B cell (primary cell): ENCODE results near the gene ATXN1. TPM values are rescaled to one million over a fixed set of nuclear protein-coding genes. Genes with fewer than 3 reads are reported as not detected.

Experiments used
- ATAC-seq: fragments of 200-7000 bp; cut with Tn5 transposase; one replicate; pipeline ENCODE4 v1.10.0; 2021; ENCODE audit warnings: low read depth, mild to moderate bottlenecking, moderate number of reproducible peaks, moderate library complexity
- CTCF ChIA-PET: fragments of 350-600 bp; sonication (Branson Sonifier 250); formaldehyde crosslinking; loops from one replicate; lab custom pipeline; 2021; ENCODE audit warnings: antibody characterized with exemption, inconsistent platforms; lab: Charles Lee
- POLR2A ChIA-PET: fragments of 350-600 bp; sonication (Branson Sonifier 250); formaldehyde crosslinking; loops from one replicate; lab custom pipeline; 2021; ENCODE audit warnings: antibody characterized with exemption; lab: Charles Lee
- DNase-seq: peaks from one replicate; pipeline ENCODE4 v3.0.0; 2013
- H2AFZ ChIP-seq: 2 replicates; pipeline ENCODE4 v1.6.1; 2012; ENCODE audit warnings: mild to moderate bottlenecking, low read depth, low read length; ENCODE audit not compliant: insufficient read depth, poor library complexity, severe bottlenecking
- H3K27ac ChIP-seq, 2 donors: 1 replicate in 1 of 2; 2 replicates in 1 of 2; pipeline ENCODE4 v1.5.1; 2012 to 2013; ENCODE audit warnings: low read length in 2 of 2, mild to moderate bottlenecking in 2 of 2, moderate library complexity in 1 of 2
- H3K27me3 ChIP-seq, 4 experiments: fragments of 200-600 bp in 1 of 4; sonication (generic) in 1 of 4; replicated peaks in 1 of 4; 1 replicate in 2 of 4; 2 replicates in 2 of 4; pipeline versions ENCODE4 v1.6.1 to v1.7.0; 2013 to 2016; ENCODE audit warnings: low read length in 3 of 4, mild to moderate bottlenecking in 2 of 4, mixed read lengths in 1 of 4, moderate library complexity in 1 of 4; ENCODE audit not compliant: insufficient read depth in 4 of 4, control insufficient read depth in 3 of 4; ENCODE audit errors: control extremely low read depth in 1 of 4
- H3K36me3 ChIP-seq, 2 experiments: replicated peaks in 1 of 2; 1 replicate in 1 of 2; 2 replicates in 1 of 2; pipeline versions ENCODE4 v1.6.1 to v1.7.1; 2013; ENCODE audit warnings: low read length in 1 of 2; ENCODE audit not compliant: insufficient read depth in 2 of 2, control insufficient read depth in 1 of 2; ENCODE audit errors: control extremely low read depth in 1 of 2, extremely low read depth in 1 of 2
- H3K4me1 ChIP-seq, 2 donors: fragments of 200-600 bp in 1 of 2; sonication (generic) in 1 of 2; 1 replicate in 1 of 2; 2 replicates in 1 of 2; pipeline versions ENCODE4 v1.5.1 to v1.6.1; 2013 to 2017; ENCODE audit warnings: low read length in 2 of 2; ENCODE audit not compliant: control insufficient read depth in 2 of 2, insufficient read depth in 2 of 2
- H3K4me2 ChIP-seq: replicated peaks from 2 replicates; pipeline ENCODE3; 2012; ENCODE audit warnings: mild to moderate bottlenecking, low read depth, low read length; ENCODE audit not compliant: poor library complexity, severe bottlenecking
- H3K4me3 ChIP-seq, 5 experiments: fragments of 200-600 bp in 1 of 5; sonication (generic) in 1 of 5; 1 replicate in 3 of 5; 2 replicates in 2 of 5; pipeline versions ENCODE4 v1.5.1 to v1.7.0; 2011 to 2016; ENCODE audit warnings: low read length in 4 of 5, mild to moderate bottlenecking in 4 of 5, low read depth in 2 of 5, control low read depth in 1 of 5, moderate library complexity in 1 of 5; ENCODE audit not compliant: insufficient read depth in 1 of 5; ENCODE audit errors: control extremely low read depth in 1 of 5, extremely low read depth in 1 of 5
- H3K79me2 ChIP-seq: fragments of 200-600 bp; sonication (generic); one replicate; pipeline ENCODE4 v1.6.0; 2016; ENCODE audit warnings: low read length; ENCODE audit not compliant: control insufficient read depth, insufficient read depth
- H3K9ac ChIP-seq: fragments of 200-600 bp; sonication (generic); 2 replicates; pipeline ENCODE4 v1.6.1; 2017; ENCODE audit warnings: mild to moderate bottlenecking, low read length, moderate library complexity
- H3K9me3 ChIP-seq, 3 donors: one replicate each; pipeline versions ENCODE4 v1.6.1 to v1.7.1; 2013; ENCODE audit warnings: low read length in 2 of 3; ENCODE audit not compliant: control insufficient read depth in 2 of 3, insufficient read depth in 1 of 3; ENCODE audit errors: control extremely low read depth in 1 of 3
- H4K20me1 ChIP-seq: 2 replicates; pipeline ENCODE4 v1.6.0; 2012; ENCODE audit warnings: mild to moderate bottlenecking, low read length; ENCODE audit not compliant: insufficient read depth, control insufficient read depth, poor library complexity, severe bottlenecking
- H3K27ac Mint-ChIP-seq: one replicate; pipeline ENCODE4 v1.8.0; 2021; ENCODE audit warnings: mixed read lengths
- H3K27me3 Mint-ChIP-seq: one replicate; pipeline ENCODE4 v1.8.0; 2021; ENCODE audit warnings: mixed read lengths
- H3K4me1 Mint-ChIP-seq: one replicate; pipeline ENCODE4 v1.8.0; 2021; ENCODE audit warnings: mixed read lengths
- H3K4me3 Mint-ChIP-seq: one replicate; pipeline ENCODE4 v1.8.0; 2021; ENCODE audit warnings: mixed read lengths
- H3K9me3 Mint-ChIP-seq: one replicate; pipeline ENCODE4 v1.8.0; 2022; ENCODE audit warnings: mixed read lengths; ENCODE audit not compliant: insufficient read depth
- CTCF ChIP-seq: fragments of 200-600 bp; IDR thresholded peaks from one replicate; pipeline ENCODE4 v1.8.0; 2022; ENCODE audit warnings: antibody characterized with exemption, mild to moderate bottlenecking
- EZH2 ChIP-seq: IDR thresholded peaks from 2 replicates; pipeline ENCODE4 v1.6.1; 2012; ENCODE audit warnings: borderline replicate concordance, low read depth, mild to moderate bottlenecking, moderate library complexity, low read length; ENCODE audit not compliant: insufficient read depth, poor library complexity, severe bottlenecking
- WGBS: methylation state at CpG from one replicate; pipeline ENCODE4 v1.1.5; 2013; ENCODE audit warnings: missing lambda C conversion rate; ENCODE audit not compliant: insufficient coverage; 5-methylcytosine and 5-hydroxymethylcytosine counted together
- intact Hi-C: fragments of 100-400 bp; cut with micrococcal nuclease; formaldehyde crosslinking; loops from one replicate; pipeline ENCODE4 v1.10.0; 2022
- polyA plus RNA-seq: library from polyadenylated mRNA; depleted of rRNA; stranded (reverse); fragments of >200 nt; gene quantifications from 2 replicates; pipeline ENCODE4 v1.2.3, GENCODE V29; 2012
- total RNA-seq, 2 donors: library from RNA; stranded (reverse); fragments of 120-200 nt in 1 of 2; gene quantifications; 1 replicate in 1 of 2; 2 replicates in 1 of 2; pipeline versions ENCODE4 v1.2.3 to v1.2.4, GENCODE V29; 2013 to 2022

The ATXN1 gene
- total and polyA plus RNA-seq, 2 donors (not counting 1 experiment from before 2014, with no cell fraction given) = 5.7 to 63.8 TPM

- Histone ChIP-seq H3K79me2 (no peaks in the 10 kb centered on the region), H3K4me3 (no peak overlapping the region), H3K4me1 (no peaks in the 10 kb centered on the region), H2AFZ (no peak overlapping the region), H4K20me1 (no peaks in the 10 kb centered on the region), H3K9ac (no peak overlapping the region), H3K36me3 (no peaks in the 10 kb centered on the region), H3K9me3 (peaks cover 0 to 4% (median 0%) of the 10 kb centered on the region in 3 donors), H3K27me3 (no peaks in the 10 kb centered on the region), H3K4me2 (no peak overlapping the region), H3K27ac (no peak overlapping the region)
- Mint-ChIP-seq H3K4me1 (peaks cover 29% of the 10 kb centered on the region), H3K4me3 (no peak overlapping the region), H3K9me3 (no peaks in the 10 kb centered on the region), H3K27ac (no peak overlapping the region), H3K27me3 (no peaks in the 10 kb centered on the region)
- 79% methylated on average over 2 of the region's 8 CpGs for WGBS
- TF ChIP-seq CTCF = no peak
- no peak for TF ChIP-seq EZH2
- POLR2A ChIA-PET = no interaction called here
- intact Hi-C loops = no loop called here
- DNase-seq = no peak
- ATAC-seq = no peak
- CTCF ChIA-PET = interaction anchor here (0.6 kb wide), 1 partner anchor 1542 kb away, joined by 3 read pairs; no protein-coding TSS in a partner anchor
These were observed 136.5 kb downstream of the ATXN1 start for GRCh38 chr6:16624636-16625290.

DNA sequence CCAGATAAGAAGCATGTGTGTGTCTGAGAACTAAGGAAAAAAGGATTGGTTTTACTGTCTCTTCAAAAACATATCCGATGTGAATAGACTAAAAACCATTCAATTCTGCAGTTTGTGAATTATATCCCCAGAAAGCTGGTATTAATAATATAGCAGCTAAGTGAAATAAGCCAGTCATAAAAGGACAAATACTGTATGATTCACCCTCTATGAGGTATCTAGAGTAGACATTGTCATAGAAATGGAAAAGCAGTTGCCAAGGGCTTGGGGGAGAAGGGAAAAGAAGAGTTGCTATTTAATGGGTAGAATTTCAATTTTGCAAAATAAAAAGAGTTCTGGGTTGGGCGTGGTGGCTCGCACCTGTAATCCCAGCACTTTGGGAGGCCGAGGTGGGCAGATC lies 137.5 kb downstream of the ATXN1 start:
- no peaks in the 10 kb centered on the region for H3K9me3 Mint-ChIP-seq
- Histone ChIP-seq H3K36me3 (no peaks in the 10 kb centered on the region), H3K9me3 (no peaks in the 10 kb centered on the region), H2AFZ (no peak overlapping the region), H3K27me3 (no peaks in the 10 kb centered on the region), H3K4me3 (no peak overlapping the region), H4K20me1 (no peaks in the 10 kb centered on the region), H3K4me2 (no peak overlapping the region), H3K79me2 (no peaks in the 10 kb centered on the region), H3K27ac (no peak overlapping the region), H3K9ac (no peak overlapping the region), H3K4me1 (no peaks in the 10 kb centered on the region)
- H3K4me3 Mint-ChIP-seq = no peak overlapping the region
- H3K27me3 Mint-ChIP-seq = no peaks in the 10 kb centered on the region
- 95% methylated on average over 3 of the region's 4 CpGs for WGBS
- H3K27ac Mint-ChIP-seq = no peak overlapping the region
- ChIA-PET CTCF (no interaction called here), POLR2A (no interaction called here)
- ATAC-seq (no peak), DNase-seq (no peak)
- TF ChIP-seq EZH2 (no peak), CTCF (no peak)
- H3K4me1 Mint-ChIP-seq = peaks cover 29% of the 10 kb centered on the region
- intact Hi-C loops = no loop called here
